ENCODE data around the gene NEBL. TPM values are rescaled to one million over a fixed set of nuclear protein-coding genes. Genes with fewer than 3 reads are reported as not detected.

The NEBL gene
- total and polyA plus RNA-seq, 5 donors from 2014 or later = 1.2 to 2.6 (median 1.8) TPM

- no peaks in the 10 kb centered on the region for H3K9me3 ChIP-seq (ENCODE audit: control insufficient read depth in 2 of 2, low read length in 2 of 2)
- no peaks in the 10 kb centered on the region for H3K36me3 Mint-ChIP-seq
- no peaks in the 10 kb centered on the region for H3K36me3 ChIP-seq (ENCODE audit: control insufficient read depth, insufficient read depth, low read length)
- no peak overlapping the region for H3K4me3 Mint-ChIP-seq
- no peaks in the 10 kb centered on the region for H3K27me3 Mint-ChIP-seq
- H3K27ac Mint-ChIP-seq = no peak overlapping the region
- H3K4me3 ChIP-seq (ENCODE audit: low read depth, low read length) = no peak overlapping the region
- H3K4me1 ChIP-seq (ENCODE audit: control insufficient read depth, insufficient read depth, low read length, poor library complexity, severe bottlenecking) = no peaks in the 10 kb centered on the region
- no peak for DNase-seq
- H3K27ac ChIP-seq (ENCODE audit: insufficient read depth, low read length, poor library complexity, severe bottlenecking) = no peak overlapping the region
- H3K27me3 ChIP-seq (ENCODE audit: control insufficient read depth, insufficient read depth, low read length) = no peaks in the 10 kb centered on the region
- ATAC-seq (ENCODE audit: low read depth in 2 of 2) = no peak
- H3K4me1 Mint-ChIP-seq = no peaks in the 10 kb centered on the region
- H3K9me3 Mint-ChIP-seq = peaks cover 0 to 3% (median 0%) of the 10 kb centered on the region in 7 donors
Measured at GRCh38 chr10:20893297-20893696, 3.8 kb downstream of the NEBL start.

GRCh38 chr10:20892796-20893195 is 4.3 kb downstream of the NEBL start:
- Mint-ChIP-seq H3K27ac (no peak overlapping the region), H3K4me3 (no peak overlapping the region), H3K36me3 (no peaks in the 10 kb centered on the region), H3K9me3 (peaks cover 0 to 3% (median 0%) of the 10 kb centered on the region in 7 donors), H3K27me3 (no peaks in the 10 kb centered on the region), H3K4me1 (no peaks in the 10 kb centered on the region)
- H3K36me3 ChIP-seq (ENCODE audit: control insufficient read depth, insufficient read depth, low read length) = no peaks in the 10 kb centered on the region
- no peaks in the 10 kb centered on the region for H3K27me3 ChIP-seq (ENCODE audit: control insufficient read depth, insufficient read depth, low read length)
- no peaks in the 10 kb centered on the region for H3K9me3 ChIP-seq (ENCODE audit: control insufficient read depth in 2 of 2, low read length in 2 of 2)
- DNase-seq (no peak), ATAC-seq (ENCODE audit: low read depth in 2 of 2) (no peak)
- H3K27ac ChIP-seq (ENCODE audit: insufficient read depth, low read length, poor library complexity, severe bottlenecking) = no peak overlapping the region
- no peak overlapping the region for H3K4me3 ChIP-seq (ENCODE audit: low read depth, low read length)
- no peaks in the 10 kb centered on the region for H3K4me1 ChIP-seq (ENCODE audit: control insufficient read depth, insufficient read depth, low read length, poor library complexity, severe bottlenecking)

DNA sequence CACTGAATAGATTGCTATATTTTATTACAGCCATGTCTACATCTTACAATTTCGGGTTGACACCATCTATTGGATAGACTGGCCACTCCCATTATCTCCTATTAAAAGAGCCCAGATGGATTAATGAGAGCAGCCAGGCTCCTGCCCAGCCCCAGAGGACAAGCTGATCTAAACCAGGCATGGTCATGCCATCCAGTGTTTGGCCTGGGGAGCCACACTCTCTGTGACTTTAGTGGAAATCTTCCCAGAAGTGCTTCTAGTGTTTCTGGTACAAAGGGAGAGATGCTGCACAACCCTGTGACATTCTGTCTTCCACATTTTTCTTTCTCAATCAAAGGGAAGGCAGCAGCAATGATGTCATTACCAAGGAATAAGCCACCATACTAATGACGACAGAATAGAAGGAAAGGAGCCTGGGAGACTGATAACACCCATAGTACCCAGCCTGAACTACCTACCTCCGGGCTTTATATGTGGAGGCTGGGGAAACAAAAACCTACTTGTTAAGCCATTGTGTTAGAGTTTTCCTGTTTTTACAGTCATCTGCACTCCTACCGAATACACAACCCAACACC is 5.0 kb downstream of the NEBL start:
- Mint-ChIP-seq H3K27ac (no peak overlapping the region), H3K4me3 (no peak overlapping the region), H3K36me3 (no peaks in the 10 kb centered on the region), H3K9me3 (peaks cover 0 to 3% (median 0%) of the 10 kb centered on the region in 7 donors), H3K4me1 (no peaks in the 10 kb centered on the region), H3K27me3 (no peaks in the 10 kb centered on the region)
- no peak for DNase-seq
- H3K27me3 ChIP-seq (ENCODE audit: control insufficient read depth, insufficient read depth, low read length) = no peaks in the 10 kb centered on the region
- H3K36me3 ChIP-seq (ENCODE audit: control insufficient read depth, insufficient read depth, low read length) = no peaks in the 10 kb centered on the region
- H3K27ac ChIP-seq (ENCODE audit: insufficient read depth, low read length, poor library complexity, severe bottlenecking) = no peak overlapping the region
- no peaks in the 10 kb centered on the region for H3K9me3 ChIP-seq (ENCODE audit: control insufficient read depth in 2 of 2, low read length in 2 of 2)
- no peak for ATAC-seq (ENCODE audit: low read depth in 2 of 2)
- H3K4me1 ChIP-seq (ENCODE audit: control insufficient read depth, insufficient read depth, low read length, poor library complexity, severe bottlenecking) = no peaks in the 10 kb centered on the region
- no peak overlapping the region for H3K4me3 ChIP-seq (ENCODE audit: low read depth, low read length)

- Histone ChIP-seq H3K36me3 (ENCODE audit: control insufficient read depth, insufficient read depth, low read length) (no peaks in the 10 kb centered on the region), H3K27ac (ENCODE audit: insufficient read depth, low read length, poor library complexity, severe bottlenecking) (no peak overlapping the region), H3K4me1 (ENCODE audit: control insufficient read depth, insufficient read depth, low read length, poor library complexity, severe bottlenecking) (no peaks in the 10 kb centered on the region), H3K4me3 (ENCODE audit: low read depth, low read length) (no peak overlapping the region), H3K27me3 (ENCODE audit: control insufficient read depth, insufficient read depth, low read length) (no peaks in the 10 kb centered on the region), H3K9me3 (ENCODE audit: control insufficient read depth in 2 of 2, low read length in 2 of 2) (no peaks in the 10 kb centered on the region)
- Mint-ChIP-seq H3K4me1 (no peaks in the 10 kb centered on the region), H3K27me3 (no peaks in the 10 kb centered on the region), H3K27ac (no peak overlapping the region), H3K4me3 (no peak overlapping the region), H3K9me3 (peaks cover 0 to 3% (median 0%) of the 10 kb centered on the region in 7 donors), H3K36me3 (no peaks in the 10 kb centered on the region)
- DNase-seq (no peak), ATAC-seq (ENCODE audit: low read depth in 2 of 2) (no peak)
Measured at GRCh38 chr10:20891338-20891714, 5.8 kb downstream of the NEBL start.

GRCh38 chr10:20890491-20891337 is 6.4 kb downstream of the NEBL start:
- no peak overlapping the region for H3K27ac Mint-ChIP-seq
- no peak overlapping the region for H3K27ac ChIP-seq (ENCODE audit: insufficient read depth, low read length, poor library complexity, severe bottlenecking)
- H3K27me3 ChIP-seq (ENCODE audit: control insufficient read depth, insufficient read depth, low read length) = no peaks in the 10 kb centered on the region
- peaks cover 0 to 3% (median 0%) of the 10 kb centered on the region in 7 donors for H3K9me3 Mint-ChIP-seq
- H3K4me3 ChIP-seq (ENCODE audit: low read depth, low read length) = no peak overlapping the region
- DNase-seq (no peak), ATAC-seq (ENCODE audit: low read depth in 2 of 2) (no peak)
- H3K27me3 Mint-ChIP-seq = no peaks in the 10 kb centered on the region
- H3K4me1 ChIP-seq (ENCODE audit: control insufficient read depth, insufficient read depth, low read length, poor library complexity, severe bottlenecking) = no peaks in the 10 kb centered on the region
- no peaks in the 10 kb centered on the region for H3K36me3 Mint-ChIP-seq
- H3K4me1 Mint-ChIP-seq = no peaks in the 10 kb centered on the region
- no peak overlapping the region for H3K4me3 Mint-ChIP-seq
- H3K9me3 ChIP-seq (ENCODE audit: control insufficient read depth in 2 of 2, low read length in 2 of 2) = no peaks in the 10 kb centered on the region
- H3K36me3 ChIP-seq (ENCODE audit: control insufficient read depth, insufficient read depth, low read length) = no peaks in the 10 kb centered on the region

DNA sequence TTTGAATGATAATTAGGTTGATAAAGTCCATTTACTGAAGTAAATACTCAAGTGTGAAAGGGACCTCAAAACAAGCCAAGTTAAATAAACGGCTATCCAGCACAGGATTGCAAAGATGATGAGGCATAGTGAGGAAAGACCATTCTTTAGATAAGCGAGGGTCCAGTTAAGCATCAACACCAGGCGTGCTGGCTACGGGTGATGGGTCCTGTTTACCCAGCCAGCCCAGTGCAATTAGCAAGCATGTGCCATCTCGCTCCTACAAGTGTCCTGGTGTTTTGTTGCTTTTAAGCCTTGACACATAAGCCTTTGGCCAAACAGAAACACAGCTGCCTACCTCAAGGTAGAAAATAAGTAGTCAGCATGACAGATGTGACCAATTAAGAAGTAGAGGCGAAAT is 7.1 kb downstream of the NEBL start:
- ATAC-seq (ENCODE audit: low read depth in 2 of 2) = no peak
- H3K9me3 Mint-ChIP-seq = peaks cover 0 to 3% (median 0%) of the 10 kb centered on the region in 7 donors

DNA sequence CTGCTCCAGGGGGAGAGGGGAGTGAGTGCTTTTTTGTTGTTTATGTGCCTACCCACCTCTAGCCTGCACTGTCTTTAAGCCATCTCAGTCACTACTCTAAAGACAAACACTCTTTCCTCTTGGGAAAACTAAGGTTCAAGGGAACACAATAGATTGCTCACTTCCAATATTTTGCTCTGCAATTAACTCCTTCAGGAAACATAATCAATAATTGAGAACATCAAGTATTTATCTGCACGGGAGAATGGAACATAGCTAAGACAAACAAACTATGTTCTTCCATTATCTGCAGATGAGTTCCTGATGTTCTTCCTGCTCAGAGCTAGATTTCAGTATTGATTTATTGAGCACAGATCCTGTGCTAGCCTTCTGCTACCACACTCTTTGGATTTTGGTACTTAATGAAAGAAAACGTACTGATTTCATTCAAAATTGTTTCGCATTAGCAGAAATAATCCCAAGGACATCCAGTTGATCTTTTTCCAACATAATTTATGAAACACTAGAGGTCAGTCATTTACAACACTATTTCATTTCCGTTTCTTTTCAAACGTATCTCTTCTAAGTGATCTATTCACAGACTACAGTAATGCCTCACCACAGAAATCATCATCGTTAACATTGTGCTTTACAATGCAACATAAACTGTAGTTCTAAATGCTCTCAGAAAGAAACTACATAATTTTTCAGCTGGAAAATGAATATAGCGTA is 8.3 kb downstream of the NEBL start:
- H3K27ac Mint-ChIP-seq = no peak overlapping the region
- no peaks in the 10 kb centered on the region for H3K36me3 Mint-ChIP-seq
- peaks cover 0 to 1% (median 0%) of the 10 kb centered on the region in 7 donors for H3K9me3 Mint-ChIP-seq
- Histone ChIP-seq H3K27ac (ENCODE audit: insufficient read depth, low read length, poor library complexity, severe bottlenecking) (no peak overlapping the region), H3K4me1 (ENCODE audit: control insufficient read depth, insufficient read depth, low read length, poor library complexity, severe bottlenecking) (no peaks in the 10 kb centered on the region), H3K27me3 (ENCODE audit: control insufficient read depth, insufficient read depth, low read length) (no peaks in the 10 kb centered on the region), H3K4me3 (ENCODE audit: low read depth, low read length) (no peak overlapping the region), H3K36me3 (ENCODE audit: control insufficient read depth, insufficient read depth, low read length) (no peaks in the 10 kb centered on the region), H3K9me3 (ENCODE audit: control insufficient read depth in 2 of 2, low read length in 2 of 2) (no peaks in the 10 kb centered on the region)
- ATAC-seq (ENCODE audit: low read depth in 2 of 2) (no peak), DNase-seq (no peak)
- no peaks in the 10 kb centered on the region for H3K27me3 Mint-ChIP-seq
- H3K4me1 Mint-ChIP-seq = no peaks in the 10 kb centered on the region
- no peak overlapping the region for H3K4me3 Mint-ChIP-seq

More for the DNA sequence above, 7.1 kb downstream of the NEBL start:
- Mint-ChIP-seq H3K27ac (no peak overlapping the region), H3K4me1 (no peaks in the 10 kb centered on the region), H3K36me3 (no peaks in the 10 kb centered on the region), H3K27me3 (no peaks in the 10 kb centered on the region), H3K4me3 (no peak overlapping the region)
- no peak overlapping the region for H3K4me3 ChIP-seq (ENCODE audit: low read depth, low read length)
- H3K36me3 ChIP-seq (ENCODE audit: control insufficient read depth, insufficient read depth, low read length) = no peaks in the 10 kb centered on the region
- H3K27me3 ChIP-seq (ENCODE audit: control insufficient read depth, insufficient read depth, low read length) = no peaks in the 10 kb centered on the region
- DNase-seq = no peak
- H3K4me1 ChIP-seq (ENCODE audit: control insufficient read depth, insufficient read depth, low read length, poor library complexity, severe bottlenecking) = no peaks in the 10 kb centered on the region
- H3K9me3 ChIP-seq (ENCODE audit: control insufficient read depth in 2 of 2, low read length in 2 of 2) = no peaks in the 10 kb centered on the region
- no peak overlapping the region for H3K27ac ChIP-seq (ENCODE audit: insufficient read depth, low read length, poor library complexity, severe bottlenecking)
